Non-pigmented ciliary epithelial cell (primary cell): ENCODE results near the gene CPB2.

ENCODE experiments used
- DNase-seq: peaks from one replicate; pipeline ENCODE4 v3.0.0-alpha.2; 2010; ENCODE audit warnings: low read depth

The CPB2 gene, protein sequence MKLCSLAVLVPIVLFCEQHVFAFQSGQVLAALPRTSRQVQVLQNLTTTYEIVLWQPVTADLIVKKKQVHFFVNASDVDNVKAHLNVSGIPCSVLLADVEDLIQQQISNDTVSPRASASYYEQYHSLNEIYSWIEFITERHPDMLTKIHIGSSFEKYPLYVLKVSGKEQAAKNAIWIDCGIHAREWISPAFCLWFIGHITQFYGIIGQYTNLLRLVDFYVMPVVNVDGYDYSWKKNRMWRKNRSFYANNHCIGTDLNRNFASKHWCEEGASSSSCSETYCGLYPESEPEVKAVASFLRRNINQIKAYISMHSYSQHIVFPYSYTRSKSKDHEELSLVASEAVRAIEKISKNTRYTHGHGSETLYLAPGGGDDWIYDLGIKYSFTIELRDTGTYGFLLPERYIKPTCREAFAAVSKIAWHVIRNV

DNA sequence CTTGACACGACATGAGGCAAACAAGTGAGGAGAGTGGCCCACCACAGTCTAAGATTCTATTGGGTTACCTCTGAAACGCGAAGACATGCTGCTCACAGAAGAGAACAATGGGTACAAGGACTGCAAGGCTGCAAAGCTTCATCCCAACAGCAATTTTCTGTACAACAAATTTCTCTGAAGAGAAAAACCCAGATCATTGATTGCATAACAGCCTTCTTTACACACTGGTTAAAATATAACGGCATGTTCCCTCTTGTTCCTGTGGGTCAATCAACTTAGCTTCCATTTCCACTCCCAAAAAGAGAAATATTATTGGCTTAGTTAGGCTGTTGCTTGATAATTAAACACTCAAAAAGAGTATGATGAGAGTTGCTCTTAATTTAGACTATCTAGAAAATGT, at the start of gene CPB2:
TSS of gene CPB2 (minus strand) at position 166 of the 400 bp plus-strand sequence. CDS start at position 142, 24 bp downstream.
- no peak for DNase-seq

DNA sequence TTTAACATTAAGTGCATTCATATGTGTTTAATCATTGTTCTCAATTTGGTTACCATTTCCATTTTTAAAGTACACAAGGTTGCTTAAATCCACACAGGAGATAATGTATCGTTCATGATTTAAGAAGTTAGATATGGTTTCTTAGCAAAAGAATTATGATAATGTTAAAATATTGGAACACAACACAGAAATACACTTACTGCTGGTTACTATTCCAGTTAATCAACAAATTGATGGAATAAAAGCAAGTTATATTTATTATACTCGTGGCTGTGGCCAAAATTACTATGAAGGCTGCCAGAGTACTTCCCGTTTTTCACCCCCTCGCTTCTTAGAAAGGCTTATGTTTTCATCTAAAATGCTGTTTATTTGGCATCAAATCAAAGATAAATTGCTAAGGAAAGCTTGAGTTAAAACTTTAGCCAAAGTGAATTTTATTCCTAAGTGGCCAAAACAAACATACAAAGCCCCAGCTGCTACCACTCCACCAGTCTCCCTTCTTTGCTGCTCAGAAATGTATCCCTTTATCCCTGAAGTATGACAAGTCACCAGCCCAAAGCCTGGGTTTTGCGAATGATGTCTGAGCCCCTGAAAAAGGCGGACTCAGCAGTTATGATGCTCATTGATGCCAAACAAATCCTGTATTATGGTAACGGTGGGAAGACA, 49.4 kb upstream of the CPB2 start:
- DNase-seq, result no peak

DNA sequence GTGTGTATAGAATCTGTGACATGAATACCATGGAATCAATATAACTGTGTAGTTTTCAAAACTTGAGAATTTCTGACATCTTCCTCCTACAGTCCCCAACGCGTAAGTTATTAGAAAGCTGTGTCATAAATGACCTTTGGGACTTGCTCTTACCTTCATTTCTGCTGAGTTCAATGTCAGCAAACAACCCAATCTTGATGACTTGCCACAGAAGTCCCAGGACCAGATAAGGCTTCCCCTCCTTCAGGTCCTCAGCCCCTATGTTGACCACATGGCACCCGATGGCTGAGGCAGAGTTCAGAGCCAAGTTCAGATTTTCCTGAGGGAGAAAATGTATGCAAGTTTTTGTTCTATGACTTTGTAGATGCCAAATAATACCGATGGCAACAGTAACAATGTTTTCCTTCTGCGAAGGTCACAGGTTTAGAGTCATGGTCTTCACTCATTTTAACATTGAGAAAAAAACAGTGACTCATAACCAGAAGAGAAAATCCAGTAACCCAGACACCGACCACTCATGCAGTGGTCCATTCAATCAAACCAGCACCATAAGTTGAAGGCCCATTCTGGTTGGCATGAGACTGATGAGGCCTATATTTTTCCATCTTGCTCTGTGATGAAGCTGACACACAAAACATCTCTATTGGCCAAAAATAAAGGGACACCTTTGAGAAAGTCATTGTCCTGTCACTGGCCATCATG, 47.9 kb upstream of the CPB2 start:
- no peak for DNase-seq

DNA sequence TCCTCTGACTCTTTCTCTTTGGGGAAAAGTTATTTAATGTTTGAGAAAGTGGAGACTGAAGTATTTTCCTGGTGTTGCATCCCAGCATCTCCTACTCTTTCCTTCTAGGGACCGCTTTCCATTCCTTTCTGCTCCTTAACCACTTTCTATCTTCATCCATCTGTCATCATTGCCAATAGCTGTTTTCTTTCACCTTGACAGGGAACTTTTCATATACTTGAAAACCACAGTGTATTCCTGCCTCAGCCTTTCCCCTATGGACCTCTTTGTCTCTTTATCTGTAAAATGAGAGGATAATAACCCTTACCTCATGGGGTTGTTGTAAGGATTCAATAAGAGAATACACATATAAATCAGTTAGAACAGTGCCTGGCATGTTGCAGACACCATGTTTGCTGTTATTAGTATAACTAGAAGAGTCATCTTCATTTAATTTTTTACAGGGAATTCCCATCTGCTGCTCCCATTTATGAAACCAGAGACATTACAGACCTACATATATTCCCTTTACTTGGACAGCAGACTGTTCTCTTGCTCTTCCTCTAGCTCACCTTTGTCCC, 45.4 kb upstream of the CPB2 start:
- DNase-seq, result no peak

DNA sequence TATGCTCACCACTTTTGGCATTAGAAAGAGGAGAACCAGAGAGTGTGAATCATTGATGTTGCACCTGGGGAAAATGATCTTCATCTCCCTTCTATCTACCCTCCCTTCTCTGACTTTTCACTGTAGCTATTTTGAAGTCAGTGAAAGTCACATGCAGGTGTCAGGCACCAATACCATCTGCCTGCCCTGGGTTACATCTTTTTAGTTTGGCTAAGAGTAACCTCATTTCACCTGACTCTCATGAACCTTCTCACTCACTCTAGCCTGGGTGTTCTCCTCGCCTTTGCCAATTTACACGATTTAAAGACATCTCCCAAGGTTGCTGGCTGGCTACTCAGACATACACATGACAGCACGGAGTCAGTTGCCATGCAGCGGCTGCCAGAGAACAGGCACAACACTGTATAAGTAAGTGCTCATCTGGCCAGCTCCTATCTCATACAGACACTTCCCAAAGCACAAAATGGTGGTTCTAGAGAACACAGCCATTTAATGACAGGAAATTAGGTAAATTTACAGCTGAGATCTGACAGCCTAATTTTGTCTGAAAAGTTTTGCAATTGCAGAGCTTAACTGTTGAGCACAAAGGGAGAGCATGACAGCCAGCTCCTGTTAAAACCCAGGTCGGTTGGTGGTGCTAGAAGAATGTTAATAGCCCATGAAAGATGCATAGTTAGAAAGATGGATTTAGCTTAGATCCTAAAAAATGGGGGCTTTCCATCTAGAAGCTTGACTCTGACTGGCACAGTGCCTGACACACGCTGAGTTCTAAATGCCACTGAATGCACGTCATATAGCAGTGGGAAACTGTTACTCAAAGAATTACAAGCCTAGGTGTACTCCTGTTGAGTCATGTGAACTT, 44.7 kb upstream of the CPB2 start:
- DNase-seq, result peak; percentile 46

DNA sequence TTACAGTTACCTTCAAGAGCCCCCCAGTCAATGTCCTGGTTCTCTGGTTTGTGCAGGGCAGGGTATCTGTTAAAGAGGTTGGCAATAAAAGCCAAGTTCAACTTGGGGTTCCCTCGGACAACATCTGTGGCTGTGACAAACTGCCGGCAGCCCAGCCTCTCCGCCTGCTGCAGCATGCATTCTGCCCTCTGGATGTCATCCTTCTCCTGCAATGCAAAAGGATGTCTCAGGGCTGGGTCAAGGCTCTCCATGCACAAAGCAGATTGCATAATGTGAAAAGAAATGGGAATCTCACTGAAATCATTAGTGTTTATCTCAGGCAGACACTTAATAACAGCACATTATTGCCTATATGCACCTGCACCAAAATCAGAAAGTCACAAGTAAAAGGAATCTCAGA, 42.1 kb upstream of the CPB2 start:
- DNase-seq, result no peak

DNA sequence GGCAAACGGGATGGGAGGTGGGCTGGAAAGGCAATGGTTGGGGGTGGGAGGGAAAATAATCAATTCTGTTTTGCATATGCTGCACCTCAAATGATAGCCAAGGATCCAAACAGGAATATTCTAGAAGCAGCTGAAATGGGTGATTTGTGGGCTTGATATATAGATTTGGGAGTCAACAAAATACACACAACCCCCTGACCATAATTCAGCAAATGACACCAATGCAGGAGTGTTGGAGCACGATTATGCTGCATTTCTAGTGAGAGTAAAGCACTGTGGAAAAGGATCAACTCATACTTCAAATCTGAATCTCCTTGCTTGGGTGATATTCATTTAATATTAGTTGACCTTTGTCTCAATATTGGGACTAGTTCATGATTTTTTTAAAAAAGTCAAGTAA, 41.1 kb upstream of the CPB2 start:
- no peak for DNase-seq

DNA sequence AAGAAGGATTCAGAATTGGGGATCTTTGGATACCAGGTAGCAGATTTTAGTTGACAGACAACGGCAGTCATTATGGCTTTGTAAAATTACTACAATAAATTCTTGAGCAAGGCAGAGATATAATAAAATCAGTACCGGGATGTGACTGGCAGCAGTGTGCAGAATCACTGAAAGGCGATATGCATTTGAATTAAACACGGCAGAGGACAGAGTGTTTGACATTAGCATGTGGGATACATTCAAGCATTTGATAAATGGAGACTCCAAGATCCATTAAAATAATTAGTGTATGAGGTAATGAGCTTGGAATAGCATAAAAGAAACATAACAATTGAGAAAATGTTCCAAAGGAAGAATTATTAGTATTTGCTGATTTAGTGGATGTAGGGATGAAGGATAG, 40.3 kb upstream of the CPB2 start:
- DNase-seq, result no peak

DNA sequence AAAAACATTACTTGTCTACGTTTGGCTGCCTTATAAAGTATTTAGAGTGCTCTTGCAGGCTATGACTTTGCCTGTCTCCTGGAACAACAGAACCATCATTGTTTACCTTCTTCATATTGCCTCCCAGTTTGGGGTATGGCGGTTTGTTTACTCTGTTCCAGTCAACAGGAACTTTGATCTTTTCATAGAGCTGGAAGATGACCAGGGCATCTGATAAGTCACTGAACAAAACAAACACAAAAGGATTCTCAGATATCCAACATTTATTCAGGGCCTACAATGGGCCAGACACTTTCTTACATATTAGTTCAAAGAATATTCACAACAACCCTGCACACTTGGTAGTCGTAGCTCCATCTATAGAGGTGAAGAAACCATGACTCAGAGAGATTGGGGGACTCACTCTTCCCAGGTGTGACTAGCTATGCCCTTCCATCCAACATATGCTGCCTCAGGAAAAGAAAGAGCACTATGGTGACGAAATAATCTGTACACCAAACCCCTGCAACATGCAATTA, 38.4 kb upstream of the CPB2 start:
- no peak for DNase-seq

DNA sequence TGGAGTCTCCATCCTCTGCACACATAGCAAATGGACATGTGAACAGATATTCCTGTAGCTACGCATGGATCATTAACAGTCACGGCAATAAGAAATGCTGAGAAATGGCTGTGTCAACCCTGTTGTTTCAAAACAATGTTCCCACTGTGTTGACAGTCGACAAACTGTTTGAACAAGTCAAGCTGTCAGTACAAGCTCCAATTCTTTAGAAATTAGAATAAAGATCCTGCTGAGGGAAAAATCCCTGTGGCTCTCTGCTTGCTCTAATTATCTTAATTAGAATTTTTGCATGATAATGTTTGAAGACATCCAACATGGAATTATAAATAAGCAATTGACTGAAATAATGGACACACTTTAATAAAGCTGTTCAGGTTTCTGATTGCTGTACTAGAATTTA, 37.9 kb upstream of the CPB2 start:
- no peak for DNase-seq

DNA sequence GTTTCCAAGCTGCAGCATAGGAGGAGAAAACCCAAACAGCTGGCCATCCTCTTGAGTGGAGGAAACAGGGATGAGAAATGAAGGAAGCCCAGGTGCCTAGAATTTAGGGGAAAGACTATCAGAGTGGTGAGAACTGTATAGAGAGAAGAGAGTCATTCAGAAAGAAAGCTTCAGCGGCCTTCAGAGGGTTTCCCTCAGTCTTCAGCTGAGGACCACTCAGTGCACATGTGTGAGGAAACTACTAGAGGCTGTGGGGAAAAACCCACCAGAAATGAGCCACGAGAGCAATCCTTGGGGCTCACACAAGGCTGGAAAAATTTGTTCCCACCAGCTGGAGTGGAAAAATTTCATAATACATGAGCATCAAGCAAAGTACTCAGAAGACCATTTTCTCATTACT, 35.2 kb upstream of the CPB2 start:
- no peak for DNase-seq

DNA sequence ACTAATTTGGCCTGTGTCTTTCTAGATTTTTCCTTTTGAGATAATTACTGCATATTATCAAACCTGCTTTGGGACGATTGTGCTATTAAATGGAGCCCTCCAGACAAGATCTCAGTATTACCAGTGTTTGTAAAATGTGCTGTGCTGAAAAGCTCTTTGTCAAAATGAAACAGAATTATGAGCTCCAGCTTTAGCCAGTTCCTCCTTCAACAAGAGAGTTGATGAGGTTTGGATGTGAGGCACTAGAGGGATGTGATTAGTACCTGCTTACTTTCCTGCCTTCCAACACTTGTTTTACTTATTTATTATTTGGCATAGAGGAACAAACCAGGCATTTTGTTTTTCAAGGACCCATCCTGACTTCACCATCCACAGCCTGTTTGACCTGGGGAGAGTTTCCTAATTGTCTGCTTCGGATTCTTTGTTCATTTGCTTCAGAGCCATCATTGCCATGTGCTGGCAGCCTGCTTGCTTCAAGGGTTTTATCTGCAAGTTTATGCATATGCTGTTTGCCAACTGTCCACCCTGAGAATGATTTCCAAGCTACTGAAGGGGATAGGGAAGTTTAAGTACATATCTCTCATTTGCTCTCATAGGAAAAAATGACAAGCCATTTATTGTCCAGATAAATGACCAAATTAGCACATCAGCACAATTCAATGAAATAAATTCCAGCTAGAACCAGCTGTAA, 32.9 kb upstream of the CPB2 start:
- no peak for DNase-seq

DNA sequence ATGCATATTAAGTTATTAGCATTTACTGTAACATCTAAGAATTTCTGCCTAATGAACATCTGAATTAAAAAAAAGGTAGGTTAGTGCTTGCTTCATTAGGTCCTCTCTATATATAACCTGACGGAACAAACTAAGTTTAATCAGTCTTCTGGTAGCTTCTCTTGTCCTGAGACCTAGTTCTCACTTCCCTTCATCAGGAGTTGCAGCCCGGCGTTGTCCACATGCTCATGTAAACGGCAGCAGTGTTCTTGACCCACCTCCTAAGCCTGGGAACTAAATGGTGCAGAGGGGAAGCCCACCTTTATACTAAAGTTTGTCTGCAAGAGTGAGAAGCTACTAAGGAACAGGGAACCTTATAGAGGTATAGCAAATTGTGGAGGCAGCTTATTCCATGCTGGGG, 31.9 kb upstream of the CPB2 start:
- no peak for DNase-seq

DNA sequence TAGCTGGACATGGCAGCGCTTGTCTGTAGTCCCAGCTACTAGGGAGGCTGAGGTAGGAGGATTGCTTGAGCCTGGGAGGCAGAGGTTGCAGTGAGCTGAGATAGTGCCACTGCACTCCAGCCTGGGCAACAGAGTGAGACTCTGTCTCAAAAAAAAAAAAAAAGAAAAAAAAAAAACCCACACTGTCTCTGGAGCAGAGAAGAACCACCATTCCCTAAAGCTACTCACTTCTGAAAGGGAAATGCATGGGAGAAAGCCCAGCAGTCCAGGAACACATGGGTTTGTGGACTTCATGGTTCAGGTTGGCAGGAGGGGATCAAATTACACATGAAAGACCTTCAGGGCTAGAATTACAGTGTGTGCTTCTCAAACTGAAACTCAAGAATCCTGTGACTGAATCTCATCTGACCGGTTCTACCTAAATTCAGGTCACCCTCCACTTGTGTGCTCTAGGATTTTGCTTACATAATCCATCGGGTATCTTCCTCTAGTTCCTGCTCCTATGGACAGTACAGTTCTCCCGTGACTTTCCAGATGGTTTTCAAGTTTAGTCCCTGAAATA, 30.2 kb upstream of the CPB2 start:
- DNase-seq, result no peak

DNA sequence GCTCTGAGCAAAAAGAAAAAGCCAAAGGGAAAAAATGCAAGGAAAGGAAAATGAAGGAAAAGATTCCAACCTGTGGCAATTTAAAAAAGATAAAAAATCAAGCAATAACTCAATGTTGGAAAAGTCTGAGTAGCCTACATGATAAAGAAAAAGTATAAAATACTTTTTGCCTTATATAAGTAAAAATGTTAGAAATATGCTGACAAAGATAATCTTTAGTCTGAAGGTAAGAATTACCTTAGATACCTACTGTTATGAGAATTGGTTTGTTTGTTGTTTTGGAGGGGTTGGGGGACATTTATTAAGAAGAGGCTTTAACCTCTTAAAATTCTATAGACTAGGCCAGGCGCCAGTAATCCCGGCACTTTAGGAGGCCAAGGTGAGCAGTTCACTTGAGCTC, 29.7 kb upstream of the CPB2 start:
- DNase-seq, result no peak

DNA sequence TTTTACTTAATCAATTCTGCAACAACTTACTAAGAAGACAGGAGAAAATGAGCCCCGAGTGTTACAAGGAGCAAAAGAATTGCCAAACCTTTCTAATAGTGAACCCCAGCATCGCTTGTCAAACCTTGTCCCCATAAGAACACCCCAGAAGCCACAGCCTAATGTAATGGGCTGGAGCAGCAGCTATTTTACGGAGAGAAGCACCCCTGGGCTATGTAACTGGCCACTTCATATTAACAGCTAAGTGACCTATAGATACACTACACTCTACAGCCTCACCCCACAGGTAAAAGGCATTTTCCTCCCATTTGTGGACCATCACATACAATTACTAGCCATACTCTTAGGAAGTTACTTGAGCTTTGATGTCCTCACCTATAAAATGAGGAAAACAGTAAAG, 27.3 kb upstream of the CPB2 start:
- DNase-seq, result no peak

DNA sequence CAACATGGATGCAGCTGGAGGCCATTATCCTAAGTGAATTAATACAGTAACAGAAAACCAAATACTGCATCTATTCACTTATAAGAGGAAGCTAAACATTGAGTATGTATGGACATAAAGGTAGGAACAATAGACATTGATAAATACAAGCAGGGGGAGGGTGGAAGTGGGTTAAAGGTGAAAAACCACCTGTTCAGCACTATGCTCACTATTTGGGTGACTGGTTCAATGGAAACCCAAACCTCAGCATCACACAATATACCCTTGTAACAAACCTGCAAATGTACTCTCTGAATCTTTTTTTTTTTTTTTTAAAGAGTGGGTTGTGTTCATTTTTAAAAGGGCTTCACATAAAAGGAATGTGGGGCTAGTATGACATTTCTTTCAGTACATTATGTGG, 26.9 kb upstream of the CPB2 start:
- no peak for DNase-seq

DNA sequence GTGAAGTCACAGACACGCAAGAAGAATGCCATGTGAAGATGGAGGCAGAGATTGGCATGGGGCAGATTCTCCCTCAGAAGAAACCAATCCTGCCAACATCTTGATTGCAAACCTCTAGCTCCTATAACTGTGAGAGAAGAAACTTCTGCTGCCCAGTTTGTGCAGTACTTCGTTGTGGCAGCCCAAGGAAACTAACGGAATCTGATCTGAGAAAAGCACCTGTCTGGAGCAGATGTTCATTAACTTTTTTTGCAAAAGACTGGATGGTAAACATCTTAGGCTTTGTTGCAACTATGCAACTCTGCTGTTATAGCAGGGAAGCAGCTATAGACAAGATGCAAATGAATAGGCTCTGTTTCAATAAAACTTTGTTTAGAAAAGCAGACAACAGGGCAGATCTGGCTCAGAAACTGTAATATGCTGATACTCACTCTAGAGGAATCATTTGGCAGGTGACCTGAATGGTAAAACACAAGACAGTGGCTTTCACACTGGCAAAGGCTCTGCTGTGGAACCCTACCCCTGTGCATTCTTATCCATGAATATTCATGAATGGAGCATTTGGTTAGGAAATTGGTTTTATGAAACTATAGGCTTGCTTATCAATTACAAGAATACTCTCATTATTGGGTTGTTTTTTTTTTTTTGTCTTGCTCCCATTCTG, 25.3 kb upstream of the CPB2 start:
- DNase-seq, result no peak

DNA sequence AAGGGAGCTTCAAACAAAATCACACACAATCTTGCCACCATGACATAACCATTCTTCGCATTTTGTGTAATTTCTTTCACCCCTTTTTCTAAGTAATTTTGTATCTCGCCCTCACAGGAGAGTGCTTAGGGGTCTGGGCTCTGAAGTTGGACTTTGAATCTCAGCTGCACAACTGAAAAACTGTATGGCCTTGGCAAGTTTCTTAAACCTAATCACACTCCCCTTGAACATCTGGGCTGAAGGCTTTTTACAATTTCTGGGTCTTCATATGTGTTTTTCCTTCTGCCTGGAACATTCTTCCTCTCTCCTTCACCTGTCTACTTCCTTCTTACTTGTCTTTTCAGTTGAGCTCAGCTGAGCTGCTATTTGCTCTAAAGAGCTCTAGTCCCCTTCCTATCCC, 24.3 kb upstream of the CPB2 start:
- no peak for DNase-seq

DNA sequence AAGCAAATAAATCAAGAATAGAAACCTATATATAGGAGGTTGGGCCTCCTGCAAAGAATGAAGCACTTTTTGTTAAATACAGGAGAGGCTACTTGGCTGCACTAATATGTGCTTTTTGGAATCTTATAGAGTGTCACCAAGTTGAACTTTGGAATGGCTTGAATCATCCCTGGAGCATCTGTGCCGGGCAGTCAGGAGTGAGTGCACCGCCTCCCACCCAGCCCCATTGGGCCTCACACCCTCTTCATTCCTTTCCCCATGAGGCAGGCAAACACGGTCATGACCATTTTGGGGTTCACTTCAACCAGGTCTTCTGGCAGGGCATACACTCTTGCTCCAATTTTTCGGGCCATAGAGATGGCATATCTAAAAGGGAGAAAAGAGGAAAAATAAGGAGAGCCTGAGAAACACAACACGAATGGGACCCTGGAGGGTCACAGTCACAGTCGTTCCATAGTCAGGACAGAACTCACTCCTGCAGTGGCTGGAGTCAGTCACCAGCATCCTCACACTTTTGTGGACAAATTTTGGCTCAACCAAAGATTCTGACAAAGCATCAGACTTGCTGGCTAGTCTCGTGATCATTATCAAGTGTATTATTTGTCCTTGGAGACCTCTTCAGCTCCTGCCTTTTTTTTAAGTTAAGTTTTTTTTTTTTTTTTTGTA, 22.7 kb upstream of the CPB2 start:
- DNase-seq, result no peak
